Naive thymus-derived CD4-positive, alpha-beta T cell (primary cell): ENCODE measurements around the gene TSR3. TPM values are rescaled to one million over a fixed set of nuclear protein-coding genes. Genes with fewer than 3 reads are reported as not detected.

Source experiments
- ATAC-seq: fragments of 150-1000 bp; cut with Tn5 transposase; 2 replicates; pipeline ENCODE4 v1.10.0; 2021; ENCODE audit warnings: mild to moderate bottlenecking, moderate library complexity
- CTCF ChIA-PET: fragments of 350-600 bp; sonication (Branson Sonifier 250); formaldehyde crosslinking; loops from one replicate; lab custom pipeline; 2021; ENCODE audit warnings: antibody characterized with exemption; lab: Charles Lee
- POLR2A ChIA-PET: fragments of 350-600 bp; sonication (Branson Sonifier 250); formaldehyde crosslinking; loops from one replicate; lab custom pipeline; 2021; ENCODE audit warnings: antibody characterized with exemption, inconsistent platforms; lab: Charles Lee
- DNase-seq, 9 donors: peaks; one replicate each; pipeline versions ENCODE4 v3.0.0 to v3.0.0-alpha.2; 2020 to 2022; ENCODE audit warnings: mixed read lengths in 1 of 9
- H3K27ac ChIP-seq: one replicate; pipeline ENCODE4 v1.7.0; 2013; ENCODE audit warnings: mild to moderate bottlenecking, low read depth, low read length, moderate library complexity
- H3K27me3 ChIP-seq, 2 donors: one replicate each; pipeline ENCODE4 v1.7.0; 2013; ENCODE audit warnings: low read length in 2 of 2, mild to moderate bottlenecking in 2 of 2, moderate library complexity in 2 of 2; ENCODE audit not compliant: control insufficient read depth in 2 of 2, insufficient read depth in 2 of 2
- H3K36me3 ChIP-seq, 3 experiments: 1 replicate in 2 of 3; 2 replicates in 1 of 3; pipeline ENCODE4 v1.7.0; 2013; ENCODE audit warnings: low read length in 3 of 3, mild to moderate bottlenecking in 3 of 3, moderate library complexity in 1 of 3; ENCODE audit not compliant: insufficient read depth in 3 of 3, control insufficient read depth in 2 of 3
- H3K4me1 ChIP-seq, 2 donors: one replicate each; pipeline ENCODE4 v1.7.0; 2013; ENCODE audit warnings: low read length in 2 of 2, mild to moderate bottlenecking in 2 of 2, moderate library complexity in 1 of 2; ENCODE audit not compliant: control insufficient read depth in 2 of 2, insufficient read depth in 2 of 2
- H3K4me3 ChIP-seq: 2 replicates; pipeline ENCODE4 v1.7.0; 2013; ENCODE audit warnings: mild to moderate bottlenecking, low read length
- H3K9me3 ChIP-seq, 3 experiments: 1 replicate in 2 of 3; 2 replicates in 1 of 3; pipeline ENCODE4 v1.7.0; 2013; ENCODE audit warnings: low read length in 3 of 3; ENCODE audit not compliant: control insufficient read depth in 2 of 3
- H3K27ac Mint-ChIP-seq, 9 donors: one replicate each; pipeline ENCODE4 v1.8.0; 2020 to 2022; ENCODE audit warnings: mixed read lengths in 9 of 9, mild to moderate bottlenecking in 8 of 9, moderate library complexity in 5 of 9, inconsistent platforms in 2 of 9
- H3K27me3 Mint-ChIP-seq, 5 donors: one replicate each; pipeline ENCODE4 v1.8.0; 2021 to 2022; ENCODE audit warnings: mixed read lengths in 5 of 5, mild to moderate bottlenecking in 1 of 5
- H3K36me3 Mint-ChIP-seq, 5 donors: one replicate each; pipeline ENCODE4 v1.8.0; 2020 to 2022; ENCODE audit warnings: mixed read lengths in 5 of 5, mild to moderate bottlenecking in 3 of 5, inconsistent platforms in 1 of 5
- H3K4me1 Mint-ChIP-seq, 7 donors: one replicate each; pipeline ENCODE4 v1.8.0; 2020 to 2022; ENCODE audit warnings: mixed read lengths in 7 of 7, mild to moderate bottlenecking in 3 of 7, inconsistent platforms in 1 of 7
- H3K4me3 Mint-ChIP-seq, 10 donors: one replicate each; pipeline ENCODE4 v1.8.0; 2020 to 2022; ENCODE audit warnings: mild to moderate bottlenecking in 10 of 10, mixed read lengths in 10 of 10, moderate library complexity in 6 of 10, inconsistent platforms in 2 of 10
- H3K9me3 Mint-ChIP-seq, 11 donors: one replicate each; pipeline ENCODE4 v1.8.0; 2020 to 2022; ENCODE audit warnings: mixed read lengths in 11 of 11, mild to moderate bottlenecking in 4 of 11, inconsistent platforms in 1 of 11, moderate library complexity in 1 of 11
- intact Hi-C, 2 donors: fragments of 100-400 bp; cut with micrococcal nuclease; formaldehyde crosslinking; loops; one replicate each; pipeline ENCODE4 v1.15.1; 2023
- polyA plus RNA-seq, 2 donors: library from polyadenylated mRNA; unstranded; fragments of 300-500 nt; fragmentation: Illumina TruSeq; gene quantifications; one replicate each; pipeline ENCODE4 v1.2.3, GENCODE V29; 2021
- total RNA-seq, 6 experiments: library from RNA in 5 of 6; stranded (reverse) in 5 of 6; gene quantifications; 1 replicate in 5 of 6; 2 replicates in 1 of 6; pipeline ENCODE4 v1.2.3 and lab custom pipeline; 2021 to 2026

The TSR3 gene
- total and polyA plus RNA-seq, 7 experiments from 2014 or later: 21.0 to 103 (median 39.8) TPM

DNA sequence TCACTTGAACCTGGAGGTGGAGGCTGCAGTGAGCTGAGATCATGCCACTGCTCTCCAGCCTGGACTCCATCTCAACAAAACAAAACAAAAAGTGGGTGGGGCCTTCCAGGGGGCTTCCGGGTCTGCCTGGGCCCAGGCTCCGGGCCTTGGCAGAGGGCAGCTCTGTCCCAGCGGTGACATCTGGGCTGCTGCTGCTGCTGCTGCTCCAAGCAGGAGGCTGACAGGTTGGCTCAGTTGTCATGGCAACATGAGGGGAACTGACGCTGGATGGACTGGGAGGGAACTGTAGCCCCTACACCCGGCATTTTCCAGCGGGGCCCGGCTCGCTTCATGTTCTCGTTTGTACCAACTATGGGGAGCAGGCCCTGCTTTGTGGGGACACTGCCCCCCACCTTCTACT lies 14.2 kb downstream of the TSR3 start:
- CTCF ChIA-PET: interaction anchor here (1.2 kb wide), 1 partner anchor 330 kb away, joined by 4 read pairs; no protein-coding TSS in a partner anchor
- Histone ChIP-seq H3K4me3 (no peak overlapping the region), H3K27me3 (peaks cover 0 to 10% of the 10 kb centered on the region in 2 donors), H3K27ac (no peak overlapping the region), H3K4me1 (peaks cover 12 to 24% of the 10 kb centered on the region in 2 donors), H3K9me3 (no peaks in the 10 kb centered on the region), H3K36me3 (no peaks in the 10 kb centered on the region)
- POLR2A ChIA-PET: interaction anchor here (1.0 kb wide), 1 partner anchor 28 kb away, joined by 5 read pairs; the partner anchor contains the start of gene UBE2I
- Mint-ChIP-seq H3K4me3 (no peak overlapping the region), H3K27ac (no peak overlapping the region), H3K4me1 (peaks cover 0 to 11% (median 8%) of the 10 kb centered on the region in 7 donors), H3K27me3 (peaks cover 0 to 23% (median 8%) of the 10 kb centered on the region in 5 donors), H3K36me3 (no peaks in the 10 kb centered on the region), H3K9me3 (no peaks in the 10 kb centered on the region)
- DNase-seq (no peak), ATAC-seq (no peak)
- intact Hi-C loops: no loop called here

DNA sequence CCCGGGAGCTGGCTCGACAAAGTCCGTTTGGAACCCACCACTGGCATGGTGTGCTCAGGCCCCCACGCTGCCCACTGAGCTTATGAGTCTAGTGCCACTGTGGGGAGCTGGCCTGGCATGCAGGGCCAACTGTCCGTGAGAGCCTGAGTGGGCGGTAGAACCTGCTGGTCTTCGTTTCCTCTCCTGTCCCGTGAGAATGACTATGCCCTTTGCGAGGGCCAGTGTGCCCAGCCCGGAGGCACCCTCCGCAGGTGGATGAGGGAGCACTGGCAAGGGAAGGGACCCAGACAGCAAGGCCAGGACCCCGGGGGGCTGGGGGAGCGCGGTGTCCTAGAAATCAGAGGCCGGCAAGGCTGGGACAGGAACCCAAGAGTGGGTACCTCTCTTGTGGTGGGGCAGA lies 15.1 kb downstream of the TSR3 start:
- Mint-ChIP-seq H3K36me3 (no peaks in the 10 kb centered on the region), H3K27me3 (peaks cover 0 to 31% (median 14%) of the 10 kb centered on the region in 5 donors), H3K4me3 (no peak overlapping the region), H3K4me1 (peaks cover 0 to 13% (median 7%) of the 10 kb centered on the region in 7 donors), H3K27ac (no peak overlapping the region), H3K9me3 (no peaks in the 10 kb centered on the region)
- no peaks in the 10 kb centered on the region for H3K36me3 ChIP-seq
- peaks cover 12 to 24% of the 10 kb centered on the region in 2 donors for H3K4me1 ChIP-seq
- ATAC-seq: no peak
- H3K9me3 ChIP-seq: no peaks in the 10 kb centered on the region
- no peak overlapping the region for H3K27ac ChIP-seq
- intact Hi-C loops: no loop called here
- no peak overlapping the region for H3K4me3 ChIP-seq
- ChIA-PET CTCF (no interaction called here), POLR2A (no interaction called here)
- DNase-seq: no peak
- H3K27me3 ChIP-seq: peaks cover 0 to 10% of the 10 kb centered on the region in 2 donors

DNA sequence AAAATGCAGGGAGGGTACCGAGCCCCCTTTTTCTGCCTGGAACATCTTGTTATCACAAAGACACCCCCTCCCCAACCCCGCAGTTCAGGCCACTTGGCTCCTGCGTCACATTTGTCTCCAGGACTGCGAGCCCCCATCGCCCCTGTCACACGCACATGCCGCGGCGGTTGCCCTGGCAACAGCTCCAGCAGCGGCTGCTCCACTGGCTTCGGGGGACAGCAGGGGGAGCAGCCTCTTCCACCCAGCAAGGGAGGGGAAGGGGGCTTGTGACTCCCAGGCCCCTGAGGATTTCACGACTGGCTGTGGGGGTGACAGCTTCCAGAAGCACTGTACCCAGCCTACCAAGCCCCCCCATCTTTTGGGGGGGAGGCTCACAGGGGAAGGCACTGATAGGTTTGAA lies 15.7 kb downstream of the TSR3 start:
- Histone ChIP-seq H3K4me1 (peaks cover 14 to 27% of the 10 kb centered on the region in 2 donors), H3K4me3 (no peak overlapping the region), H3K9me3 (no peaks in the 10 kb centered on the region), H3K36me3 (no peaks in the 10 kb centered on the region), H3K27me3 (peaks cover 0 to 16% of the 10 kb centered on the region in 2 donors), H3K27ac (no peak overlapping the region)
- ChIA-PET POLR2A (no interaction called here), CTCF (no interaction called here)
- intact Hi-C loops: no loop called here
- H3K27me3 Mint-ChIP-seq: peaks cover 0 to 35% (median 14%) of the 10 kb centered on the region in 5 donors
- H3K4me3 Mint-ChIP-seq: no peak overlapping the region
- DNase-seq (no peak), ATAC-seq (no peak)
- peaks cover 0 to 18% (median 12%) of the 10 kb centered on the region in 7 donors for H3K4me1 Mint-ChIP-seq
- H3K27ac Mint-ChIP-seq: no peak overlapping the region
- no peaks in the 10 kb centered on the region for H3K9me3 Mint-ChIP-seq
- H3K36me3 Mint-ChIP-seq: no peaks in the 10 kb centered on the region

DNA sequence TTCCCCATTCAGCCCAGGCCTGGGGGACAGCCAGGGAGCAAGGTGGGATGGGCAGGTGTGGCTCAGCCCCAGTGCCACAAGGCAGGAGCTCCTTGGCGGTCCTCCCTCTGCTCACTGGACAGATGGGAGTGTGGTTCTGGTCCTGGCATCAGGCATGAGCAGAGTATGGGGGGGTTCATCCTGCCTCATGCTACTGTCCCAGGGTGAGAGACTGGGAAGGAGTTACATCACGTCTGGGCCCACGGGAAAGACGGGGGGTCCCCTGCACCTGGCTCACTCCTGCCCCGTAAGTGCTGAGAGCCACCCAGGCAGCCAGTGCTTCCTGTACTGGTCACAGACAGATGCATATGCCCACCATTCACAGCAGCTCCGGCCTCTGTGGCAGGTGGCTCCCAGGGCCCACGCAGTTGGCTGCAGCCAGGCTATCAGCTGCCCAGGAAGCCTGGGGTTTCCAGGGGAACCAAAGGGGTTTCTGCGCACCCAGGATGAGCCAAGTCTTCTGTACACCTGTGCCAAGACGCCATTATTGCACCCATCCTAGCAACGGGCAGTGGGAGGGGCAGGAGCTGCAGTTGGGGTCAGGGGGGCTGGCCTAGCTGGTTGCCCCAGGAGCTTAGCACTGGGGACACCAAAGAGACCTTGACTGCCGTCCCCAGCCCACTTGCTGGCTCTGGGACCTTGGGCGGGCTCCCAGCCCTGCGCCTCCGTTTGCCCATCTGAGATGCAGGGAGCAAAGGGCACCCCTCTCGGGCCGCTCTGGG lies 16.3 kb downstream of the TSR3 start:
- intact Hi-C loops: no loop called here
- Mint-ChIP-seq H3K9me3 (no peaks in the 10 kb centered on the region), H3K27ac (no peak overlapping the region), H3K4me1 (peaks cover 0 to 18% (median 12%) of the 10 kb centered on the region in 7 donors), H3K27me3 (peaks cover 0 to 36% (median 14%) of the 10 kb centered on the region in 5 donors), H3K36me3 (no peaks in the 10 kb centered on the region), H3K4me3 (peak overlapping the region in 1 of 10 donors; percentile 63)
- peaks cover 0 to 4% (median 0%) of the 10 kb centered on the region in 3 experiments for H3K9me3 ChIP-seq
- H3K4me1 ChIP-seq: peaks cover 14 to 27% of the 10 kb centered on the region in 2 donors
- H3K36me3 ChIP-seq: no peaks in the 10 kb centered on the region
- no peak overlapping the region for H3K27ac ChIP-seq
- CTCF ChIA-PET: no interaction called here
- H3K27me3 ChIP-seq: peaks cover 0 to 16% of the 10 kb centered on the region in 2 donors
- ATAC-seq (no peak), DNase-seq (no peak)
- POLR2A ChIA-PET: no interaction called here
- no peak overlapping the region for H3K4me3 ChIP-seq

DNA sequence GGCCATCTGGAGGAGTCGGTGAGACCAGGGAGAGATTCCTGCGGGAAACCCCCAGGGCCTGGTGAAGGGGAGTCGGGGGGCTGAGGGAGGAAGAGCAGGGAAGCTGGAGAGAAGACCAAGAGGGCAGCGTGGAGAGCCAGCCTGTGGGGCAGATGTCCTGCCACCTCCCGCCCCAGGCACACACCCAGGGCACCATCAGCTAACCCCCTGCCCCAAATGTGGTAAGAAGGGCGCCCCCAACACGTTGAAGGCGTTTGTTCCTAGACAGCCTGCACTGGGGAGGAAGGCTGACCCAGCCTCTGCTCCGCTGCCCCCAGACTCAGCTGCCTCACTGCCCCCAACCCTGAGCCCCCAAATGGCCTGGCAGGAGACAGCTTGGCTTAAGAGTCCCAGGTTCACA lies 16.9 kb downstream of the TSR3 start:
- Histone ChIP-seq H3K27ac (no peak overlapping the region), H3K9me3 (peaks cover 0 to 10% (median 0%) of the 10 kb centered on the region in 3 experiments), H3K27me3 (peaks cover 0 to 16% of the 10 kb centered on the region in 2 donors), H3K4me3 (no peak overlapping the region), H3K4me1 (peaks cover 14 to 27% of the 10 kb centered on the region in 2 donors), H3K36me3 (no peaks in the 10 kb centered on the region)
- peaks cover 0 to 36% (median 14%) of the 10 kb centered on the region in 5 donors for H3K27me3 Mint-ChIP-seq
- H3K4me3 Mint-ChIP-seq: peak overlapping the region in 1 of 10 donors; percentile 63
- H3K36me3 Mint-ChIP-seq: no peaks in the 10 kb centered on the region
- POLR2A ChIA-PET: no interaction called here
- ATAC-seq (no peak), DNase-seq (no peak)
- CTCF ChIA-PET: no interaction called here
- H3K9me3 Mint-ChIP-seq: no peaks in the 10 kb centered on the region
- no peak overlapping the region for H3K27ac Mint-ChIP-seq
- peaks cover 0 to 18% (median 12%) of the 10 kb centered on the region in 7 donors for H3K4me1 Mint-ChIP-seq
- intact Hi-C loops: no loop called here

DNA sequence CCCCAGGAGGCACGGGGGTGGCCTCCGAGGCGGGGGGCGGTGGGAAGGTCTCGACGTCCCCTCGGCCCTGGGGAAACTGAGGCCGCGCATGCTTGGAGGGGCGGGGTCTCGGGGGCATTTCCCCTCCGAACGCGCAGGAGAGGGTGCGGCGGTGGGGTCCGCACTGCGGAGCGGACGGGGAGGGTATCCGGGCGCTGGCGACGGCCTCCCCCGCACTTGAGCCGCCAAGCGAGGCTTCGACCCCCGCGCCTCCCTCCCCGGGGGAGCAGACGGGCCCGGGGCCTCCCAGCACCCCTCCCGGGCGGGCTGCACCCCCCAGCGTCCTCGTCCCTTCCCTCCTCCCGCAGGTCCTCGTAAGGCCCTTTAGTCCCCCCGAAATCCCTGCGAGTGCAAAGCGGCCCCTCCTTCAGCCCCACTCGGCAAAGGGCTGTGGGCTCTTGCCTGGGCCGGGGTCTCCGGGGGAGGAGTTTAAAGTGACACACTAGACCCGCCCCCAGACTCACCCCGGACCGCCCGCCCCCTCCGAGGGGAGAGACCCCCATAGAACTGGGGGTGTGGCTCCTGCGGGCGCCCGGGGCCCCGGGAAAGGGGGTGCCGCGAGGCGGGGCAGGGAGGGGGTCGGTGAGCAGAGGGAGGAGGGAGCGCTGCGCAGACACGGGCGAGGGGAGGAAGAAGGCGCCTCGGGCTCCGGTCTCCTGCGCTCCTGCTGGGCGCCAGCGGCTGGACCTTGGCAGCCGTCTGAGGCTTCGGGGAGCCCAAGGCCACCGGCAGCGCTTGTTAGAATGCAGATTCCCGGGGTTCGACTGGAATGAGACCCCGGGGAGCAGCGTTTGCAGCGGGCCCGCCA lies 17.6 kb downstream of the TSR3 start:
- CTCF ChIA-PET: no interaction called here
- POLR2A ChIA-PET: no interaction called here

More for the DNA sequence above, 17.6 kb downstream of the TSR3 start:
- Histone ChIP-seq H3K36me3 (no peaks in the 10 kb centered on the region), H3K4me1 (peaks cover 14 to 27% of the 10 kb centered on the region in 2 donors), H3K4me3 (no peak overlapping the region), H3K27ac (no peak overlapping the region), H3K9me3 (peaks cover 0 to 10% (median 0%) of the 10 kb centered on the region in 3 experiments), H3K27me3 (peaks cover 0 to 16% of the 10 kb centered on the region in 2 donors)
- ATAC-seq (no peak), DNase-seq (no peak)
- H3K4me1 Mint-ChIP-seq: peaks cover 0 to 18% (median 12%) of the 10 kb centered on the region in 7 donors
- H3K27me3 Mint-ChIP-seq: peaks cover 0 to 36% (median 14%) of the 10 kb centered on the region in 5 donors
- H3K4me3 Mint-ChIP-seq: peak overlapping the region in 3 of 10 donors; percentile 31 to 63 (median 34)
- H3K9me3 Mint-ChIP-seq: no peaks in the 10 kb centered on the region
- no peak overlapping the region for H3K27ac Mint-ChIP-seq
- H3K36me3 Mint-ChIP-seq: no peaks in the 10 kb centered on the region
- intact Hi-C loops: loop anchor here in 1 of 2 donors (1.0 kb wide), 1 partner anchor 9 kb away; no protein-coding TSS in a partner anchor
